Urinary bladder (tissue), 4 donors: ENCODE data around the gene SUN2. TPM values are rescaled to one million over a fixed set of nuclear protein-coding genes. Genes with fewer than 3 reads are reported as not detected.
A peak's percentile ranks its signal among the peaks of the same experiment; 100 is the strongest.

Experiments
- DNase-seq: peaks from one replicate; pipeline ENCODE4 v3.0.0-alpha.2; 2015; ENCODE audit errors: extremely low spot score
- H3K27ac ChIP-seq: one replicate; pipeline ENCODE4 v1.5.1; 2013; ENCODE audit warnings: low read depth, mild to moderate bottlenecking, moderate library complexity
- H3K36me3 ChIP-seq: one replicate; pipeline ENCODE4 v1.6.1; 2013; ENCODE audit warnings: mild to moderate bottlenecking, moderate library complexity; ENCODE audit not compliant: insufficient read depth
- H3K4me1 ChIP-seq: one replicate; pipeline ENCODE4 v1.6.1; 2013; ENCODE audit warnings: mild to moderate bottlenecking, moderate library complexity; ENCODE audit not compliant: insufficient read depth
- H3K4me3 ChIP-seq: one replicate; pipeline ENCODE4 v1.5.1; 2013; ENCODE audit warnings: low read depth, low read length
- WGBS: extraction: QIAGEN DNeasy Blood & Tissue Kit; methylation state at CpG from one replicate; pipeline ENCODE4 v1.1.7; 2013; 5-methylcytosine and 5-hydroxymethylcytosine counted together
- polyA plus RNA-seq: library from polyadenylated mRNA; stranded (reverse); fragments of 200-250 nt; gene quantifications from one replicate; pipeline ENCODE4 v1.2.3, GENCODE V29; 2013
- total RNA-seq: library from RNA; depleted of rRNA; stranded (reverse); fragments of >200 nt; gene quantifications from one replicate; pipeline ENCODE4 v1.2.3, GENCODE V29; 2014
- donor health status: healthy with polysubstance abuse.
- donor health status: healthy.

Gene SUN2
- total and polyA plus RNA-seq, 2 donors: 59.7 to 271 TPM

DNA sequence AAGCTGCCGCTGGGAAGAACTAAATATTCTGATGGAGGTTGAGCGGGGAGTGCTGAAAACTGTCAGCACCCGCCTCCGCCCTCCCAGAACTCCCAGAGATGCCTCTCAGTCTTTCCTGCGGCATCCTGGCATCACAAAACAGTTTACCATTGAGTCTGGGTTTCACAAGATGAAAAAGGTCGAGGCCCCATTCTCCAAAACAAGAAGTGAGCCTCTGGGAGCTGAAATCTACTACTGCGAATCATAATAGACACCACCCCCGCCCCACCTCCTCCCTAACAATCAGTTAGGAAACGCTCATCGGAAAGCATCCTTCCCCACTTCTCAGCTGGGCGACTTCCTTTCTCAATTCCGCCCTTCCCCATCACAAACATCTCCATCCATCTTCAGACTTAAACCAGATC, 1.0 kb downstream of the SUN2 start:
- no peak for DNase-seq
- H3K4me3 ChIP-seq: peak overlapping the region; percentile 88
- WGBS: 7% methylated on average over 12 of the region's 12 CpGs
- peak overlapping the region; percentile 97 for H3K27ac ChIP-seq
- no peaks in the 10 kb centered on the region for H3K4me1 ChIP-seq
- no peaks in the 10 kb centered on the region for H3K36me3 ChIP-seq

DNA sequence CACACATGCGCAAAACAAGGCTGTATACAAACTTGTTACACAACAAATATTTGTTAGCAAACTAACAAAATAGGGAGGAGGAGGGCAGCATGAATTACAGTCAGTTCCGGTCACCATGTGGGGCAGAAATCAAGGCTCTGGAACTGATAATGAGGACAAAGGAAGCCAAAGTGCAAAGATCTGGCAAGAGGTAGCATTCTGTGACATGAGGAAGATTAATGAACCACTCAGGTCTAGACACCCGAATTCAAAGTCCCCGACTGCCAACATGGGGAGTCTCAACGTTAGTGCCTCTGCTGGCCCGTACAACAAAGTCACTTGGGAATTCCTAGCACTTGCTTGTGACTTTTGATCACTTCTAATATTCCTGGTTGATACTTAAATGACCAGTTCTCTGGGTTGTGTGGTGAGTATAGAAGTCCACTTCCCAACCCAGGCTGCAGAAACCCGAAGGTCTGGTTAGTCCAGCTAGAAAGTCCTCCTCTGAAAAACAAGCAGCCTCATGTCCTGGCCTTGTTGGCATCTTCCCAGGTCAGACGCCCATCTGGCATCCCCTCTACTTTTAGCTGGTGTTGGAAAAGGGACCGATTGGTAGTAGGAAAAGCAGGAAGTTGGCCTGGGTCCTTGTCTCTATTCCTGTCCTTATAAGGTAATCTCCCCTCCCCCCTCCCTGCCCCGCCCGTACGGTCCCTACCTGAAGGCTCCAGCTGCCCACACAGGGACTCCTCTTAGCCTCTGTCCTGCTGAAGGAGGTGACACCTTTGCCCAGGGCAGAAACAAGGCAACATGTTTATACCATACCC, 1.6 kb downstream of the SUN2 start:
- WGBS: 24% methylated on average over 12 of the region's 12 CpGs
- Histone ChIP-seq H3K27ac (peak overlapping the region; percentile 79), H3K36me3 (no peaks in the 10 kb centered on the region), H3K4me3 (peak overlapping the region; percentile 88), H3K4me1 (no peaks in the 10 kb centered on the region)
- DNase-seq: peak; percentile 70

DNA sequence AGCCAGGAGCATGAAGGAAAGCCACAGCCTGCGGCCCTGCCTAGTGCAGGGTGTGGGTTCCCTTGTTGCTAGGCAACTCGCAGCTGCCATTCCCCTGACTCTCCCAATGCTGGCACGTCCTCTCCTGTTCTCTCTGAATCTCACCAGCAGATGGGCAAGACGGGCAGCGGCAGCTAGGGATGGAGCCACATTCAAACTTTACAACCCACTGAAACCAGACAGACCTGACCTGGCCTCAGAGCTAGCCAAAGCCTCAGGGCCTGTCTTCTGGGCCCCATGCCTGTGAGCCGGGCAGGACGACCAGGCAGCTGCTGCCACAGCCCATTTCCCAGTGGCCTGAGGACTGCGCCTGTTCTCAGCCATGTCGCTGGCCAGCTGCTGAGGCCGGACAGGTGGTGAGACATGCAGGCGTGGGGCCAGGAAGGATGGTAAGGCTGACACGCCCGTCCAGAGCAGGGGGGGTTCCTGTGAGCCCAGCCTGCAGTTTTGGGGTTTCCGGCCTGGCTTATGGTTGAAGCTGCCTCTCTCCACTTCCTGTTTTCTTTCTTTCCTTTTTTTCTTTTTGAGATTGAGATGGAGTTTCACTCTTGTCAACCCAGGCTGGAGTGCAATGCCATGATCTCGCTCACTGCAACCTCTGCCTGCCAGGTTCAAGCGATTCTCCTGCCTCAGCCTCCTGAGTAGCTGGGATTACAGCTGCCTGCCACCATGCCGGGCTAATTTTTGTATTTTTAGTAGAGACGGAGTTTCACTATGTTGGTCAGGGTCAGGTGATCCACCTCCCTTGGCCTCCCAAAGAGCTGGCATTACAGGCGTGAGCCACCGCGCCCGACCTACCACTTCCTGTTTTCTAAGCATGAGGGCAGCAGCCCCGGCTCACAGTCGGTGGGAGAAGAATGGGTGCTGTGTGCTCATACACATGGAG, 4.1 kb downstream of the SUN2 start:
- no peak for DNase-seq
- Histone ChIP-seq H3K27ac (peak overlapping the region; percentile 73), H3K4me3 (no peak overlapping the region), H3K36me3 (no peaks in the 10 kb centered on the region), H3K4me1 (no peaks in the 10 kb centered on the region)
- WGBS: 76% methylated on average over 24 of the region's 24 CpGs

DNA sequence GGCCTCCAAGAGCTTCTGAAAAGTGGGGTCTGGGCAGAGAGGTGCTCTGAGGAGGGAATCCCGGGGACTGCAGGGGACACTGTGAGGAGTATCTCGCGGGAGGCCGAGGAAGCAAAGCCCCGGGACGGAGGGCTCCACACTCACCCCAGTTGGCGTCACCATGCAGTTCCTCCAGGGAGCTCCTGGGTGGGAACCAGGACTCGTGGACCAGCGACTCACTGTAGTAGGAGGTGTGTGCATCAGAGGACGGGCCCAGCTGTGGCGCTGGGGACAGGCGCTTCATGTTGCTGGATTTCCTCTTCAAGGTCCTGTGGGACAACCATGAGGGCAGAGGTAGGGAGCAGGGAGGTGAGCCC, 4.8 kb downstream of the SUN2 start:
- no peaks in the 10 kb centered on the region for H3K4me1 ChIP-seq
- H3K36me3 ChIP-seq: no peaks in the 10 kb centered on the region
- DNase-seq: no peak
- H3K27ac ChIP-seq: no peak overlapping the region
- no peak overlapping the region for H3K4me3 ChIP-seq
- WGBS: 86% methylated on average over 12 of the region's 12 CpGs

DNA sequence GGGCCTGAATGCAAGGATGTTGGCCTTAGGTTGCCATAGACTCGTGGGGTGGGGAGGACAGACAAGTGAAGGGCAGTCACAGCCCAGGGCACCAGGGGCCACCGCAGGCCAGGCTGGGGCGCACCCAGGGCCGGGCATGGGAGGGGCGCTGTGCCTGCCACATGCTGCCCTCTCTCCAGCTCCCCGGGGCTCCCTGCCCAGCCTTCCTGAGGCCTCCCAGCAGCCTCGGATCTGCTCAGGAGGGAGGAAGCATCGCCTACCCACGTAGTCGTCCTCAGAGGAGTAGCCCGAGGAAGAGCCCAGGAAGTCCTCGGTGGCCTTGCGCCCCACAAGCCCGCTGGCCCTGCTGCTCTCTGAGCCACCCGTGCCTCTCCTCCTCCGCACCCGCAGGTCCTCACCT, 5.2 kb downstream of the SUN2 start:
- H3K4me3 ChIP-seq: no peak overlapping the region
- H3K36me3 ChIP-seq: no peaks in the 10 kb centered on the region
- DNase-seq: no peak
- no peaks in the 10 kb centered on the region for H3K4me1 ChIP-seq
- H3K27ac ChIP-seq: no peak overlapping the region
- 91% methylated on average over 17 of the region's 17 CpGs for WGBS

DNA sequence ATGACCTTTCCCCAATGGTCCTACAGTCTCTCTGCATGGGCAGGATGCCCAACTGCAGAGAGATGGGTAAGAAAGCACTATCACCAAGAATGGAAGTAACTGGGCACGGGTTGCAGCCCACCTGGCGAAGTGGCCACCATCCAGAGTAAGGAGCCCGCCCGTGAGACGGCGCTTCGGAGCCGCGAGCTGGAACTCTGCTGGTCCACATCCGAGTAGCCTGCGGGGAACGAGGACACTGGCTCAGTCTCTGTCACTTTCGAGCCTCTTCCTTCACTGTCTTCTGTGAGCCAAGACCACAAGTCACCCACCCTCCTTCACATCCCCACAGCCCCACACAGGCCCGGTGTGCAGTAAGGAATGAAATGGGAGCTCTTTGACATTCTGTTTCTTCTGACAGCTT, 5.7 kb downstream of the SUN2 start:
- no peak for DNase-seq
- Histone ChIP-seq H3K36me3 (no peaks in the 10 kb centered on the region), H3K4me1 (no peaks in the 10 kb centered on the region), H3K27ac (no peak overlapping the region), H3K4me3 (no peak overlapping the region)
- WGBS: 97% methylated on average over 14 of the region's 14 CpGs

DNA sequence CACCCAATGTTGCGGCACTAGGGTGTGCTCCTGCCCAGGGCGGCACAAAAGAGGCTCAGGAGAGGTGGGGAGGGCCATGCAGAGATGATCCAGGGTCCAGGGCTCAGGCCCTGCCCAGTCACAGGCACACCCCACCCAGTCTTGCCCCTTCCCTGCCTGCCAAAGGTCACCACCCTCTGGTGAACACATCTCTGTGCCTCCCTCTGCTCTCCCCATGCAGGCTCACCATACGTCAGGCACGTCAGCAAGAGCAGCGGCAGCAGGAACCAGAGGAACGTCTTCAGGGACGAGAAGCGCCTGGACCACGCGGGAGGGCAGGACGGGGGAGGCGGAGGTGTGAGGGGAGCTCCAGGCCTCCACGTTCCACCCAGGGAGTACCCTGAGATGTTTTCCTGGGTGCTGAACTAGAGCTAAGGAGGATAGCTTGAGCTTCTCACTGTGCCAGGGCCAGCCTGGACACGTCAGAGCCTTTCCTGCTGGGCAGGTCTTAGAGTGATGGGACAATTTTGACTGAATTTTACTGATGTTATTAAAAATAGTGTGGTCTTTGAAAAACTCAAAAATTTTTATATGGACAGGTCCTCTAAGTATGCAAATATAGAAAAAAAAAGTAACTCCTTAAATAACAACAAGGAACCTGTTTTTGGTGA, 7.2 kb downstream of the SUN2 start:
- Histone ChIP-seq H3K36me3 (no peaks in the 10 kb centered on the region), H3K4me3 (no peak overlapping the region), H3K27ac (peak overlapping the region; percentile 27), H3K4me1 (no peaks in the 10 kb centered on the region)
- no peak for DNase-seq
- 79% methylated on average over 14 of the region's 14 CpGs for WGBS

DNA sequence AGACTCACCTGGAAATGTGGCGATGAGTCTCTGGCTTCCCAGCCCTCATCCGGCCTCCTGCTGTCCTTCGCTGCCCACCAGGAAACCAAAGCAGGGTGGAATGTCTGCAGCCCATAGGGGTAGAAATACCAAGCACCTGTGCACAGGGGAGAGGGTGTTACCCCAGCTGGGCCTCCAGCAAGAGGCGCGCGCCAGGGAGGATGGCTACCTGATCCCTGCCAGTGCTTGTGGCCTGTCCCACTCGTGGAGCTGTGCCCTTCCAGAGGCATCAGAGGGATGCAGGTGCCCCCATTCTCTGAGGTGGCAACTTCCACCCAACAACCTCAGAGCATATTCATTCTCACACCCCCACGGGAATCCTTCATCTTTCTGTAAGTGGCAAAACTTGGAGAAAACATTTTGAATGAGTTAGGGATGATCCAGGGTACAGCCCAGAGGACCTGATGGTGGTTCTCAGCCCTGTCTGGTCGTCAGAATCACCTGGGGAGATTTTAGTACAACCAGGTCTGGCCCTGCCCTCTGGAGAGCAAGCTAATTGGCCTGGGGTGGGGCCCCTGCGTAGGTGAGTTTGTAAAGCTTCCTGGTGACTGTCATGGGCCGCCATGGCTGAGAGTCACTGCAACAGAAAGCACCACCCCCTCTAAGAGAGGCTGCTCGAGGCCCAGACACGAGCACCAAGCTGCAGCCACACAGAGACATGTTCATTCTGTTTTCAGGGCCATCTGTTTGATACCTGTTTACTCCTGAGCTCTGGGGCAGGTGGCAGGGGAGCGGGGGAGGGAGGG, 9.9 kb downstream of the SUN2 start:
- no peaks in the 10 kb centered on the region for H3K4me1 ChIP-seq
- WGBS: 91% methylated on average over 14 of the region's 14 CpGs
- no peak overlapping the region for H3K27ac ChIP-seq
- no peak for DNase-seq
- H3K36me3 ChIP-seq: peaks cover 3% of the 10 kb centered on the region
- H3K4me3 ChIP-seq: no peak overlapping the region

DNA sequence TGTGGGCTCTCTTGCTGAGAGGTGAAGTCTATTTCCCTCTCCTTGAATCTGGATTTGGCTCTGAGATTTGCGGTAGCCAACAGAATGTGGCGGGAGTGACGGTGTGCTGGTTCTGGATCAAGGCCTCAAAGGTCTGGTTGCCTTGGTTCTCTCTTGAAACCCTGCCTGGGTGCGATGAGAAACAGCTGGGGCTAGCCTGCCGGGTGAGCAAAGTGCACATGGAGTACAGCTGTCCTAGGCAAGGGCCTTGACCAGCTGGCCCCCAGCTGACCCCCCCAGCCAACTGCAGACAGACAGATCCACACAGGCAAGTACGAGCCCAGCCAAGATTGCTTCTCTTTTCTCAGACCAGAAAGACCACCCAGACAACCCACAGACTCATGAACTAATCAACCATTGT, 10.8 kb downstream of the SUN2 start:
- H3K36me3 ChIP-seq: peaks cover 11% of the 10 kb centered on the region
- no peak overlapping the region for H3K4me3 ChIP-seq
- no peak overlapping the region for H3K27ac ChIP-seq
- no peaks in the 10 kb centered on the region for H3K4me1 ChIP-seq
- no peak for DNase-seq
- 82% methylated on average over 6 of the region's 6 CpGs for WGBS

DNA sequence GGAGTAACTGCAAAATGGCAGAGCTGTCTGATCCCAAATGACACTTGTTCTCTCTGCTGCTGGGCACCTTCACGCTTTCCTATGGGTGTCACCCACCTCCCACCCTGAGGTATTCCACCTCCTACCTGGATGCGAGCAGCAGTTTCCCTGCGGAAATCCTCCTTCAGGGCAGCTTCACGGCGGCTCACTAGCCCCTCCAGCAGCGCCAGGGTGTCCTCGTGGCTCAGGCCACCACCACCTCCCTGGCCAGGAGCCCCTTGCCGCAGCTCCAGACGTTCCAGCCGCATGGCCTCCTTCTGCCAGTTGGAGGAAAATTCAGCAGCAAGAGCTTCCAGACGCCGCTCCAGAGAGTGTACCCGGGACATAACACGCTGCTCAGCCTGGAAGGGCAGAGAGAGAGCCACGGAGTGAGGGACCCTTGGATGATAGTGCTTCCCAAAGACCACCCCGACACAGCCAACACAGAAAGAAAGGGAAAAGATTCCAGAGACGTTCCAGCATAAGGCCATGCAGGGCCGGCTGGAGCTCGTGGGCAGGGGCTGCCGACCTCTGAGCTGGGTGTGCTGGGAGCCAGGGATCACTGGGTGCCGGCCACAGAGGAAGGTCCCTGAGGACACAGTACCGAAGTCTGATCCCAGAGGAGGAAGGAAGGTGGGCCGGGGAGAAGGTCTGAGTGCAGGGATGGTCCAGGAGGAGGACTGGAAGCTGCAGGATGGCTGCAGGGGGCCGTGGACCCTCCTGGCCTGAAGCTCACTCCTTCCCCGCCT, 13.4 kb downstream of the SUN2 start:
- no peak overlapping the region for H3K4me3 ChIP-seq
- H3K36me3 ChIP-seq: peaks cover 18% of the 10 kb centered on the region
- 92% methylated on average over 25 of the region's 25 CpGs for WGBS
- no peak overlapping the region for H3K27ac ChIP-seq
- no peaks in the 10 kb centered on the region for H3K4me1 ChIP-seq
- no peak for DNase-seq

DNA sequence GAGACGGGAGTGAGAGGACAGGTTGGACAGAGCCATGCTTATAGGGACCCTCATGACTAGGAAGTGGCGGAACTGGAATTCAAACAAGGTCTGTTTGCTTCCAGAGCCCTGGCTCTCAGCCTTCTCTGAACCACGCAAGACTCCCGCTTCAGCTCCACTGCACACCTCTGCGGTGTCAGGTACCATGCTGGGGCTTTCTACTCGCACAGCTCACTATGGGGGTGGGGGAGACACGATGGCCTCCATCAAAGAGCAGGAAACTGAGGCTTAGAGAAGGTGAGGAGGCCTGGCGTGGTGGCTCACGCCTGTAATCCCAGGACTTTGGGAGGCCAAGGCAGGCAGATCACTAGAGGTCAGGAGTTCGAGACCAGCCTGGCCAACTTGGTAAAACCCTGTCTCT, 14.2 kb downstream of the SUN2 start:
- no peak for DNase-seq
- no peak overlapping the region for H3K27ac ChIP-seq
- no peak overlapping the region for H3K4me3 ChIP-seq
- 93% methylated on average over 10 of the region's 10 CpGs for whole genome bisulfite sequencing
- H3K4me1 ChIP-seq: no peaks in the 10 kb centered on the region
- peaks cover 18% of the 10 kb centered on the region for H3K36me3 ChIP-seq

DNA sequence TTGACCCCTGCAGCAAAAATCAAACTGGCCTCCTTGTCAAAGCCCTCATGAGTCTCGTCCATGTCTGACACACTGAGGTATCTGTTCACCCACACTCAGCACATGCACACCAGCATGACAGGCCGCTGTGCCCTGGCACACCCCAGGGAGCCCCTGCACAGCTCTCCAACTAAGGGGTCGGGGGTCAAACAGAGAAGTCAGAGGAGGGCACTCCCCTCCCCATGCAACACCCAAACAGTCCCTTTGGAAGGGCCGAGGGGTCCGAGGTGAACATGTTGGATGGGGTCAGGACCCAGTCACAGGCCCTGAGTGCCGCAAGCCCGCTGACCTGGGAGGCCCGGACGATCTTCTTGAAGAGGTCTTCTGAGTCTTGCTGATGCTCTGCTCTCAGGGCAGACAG, 14.6 kb downstream of the SUN2 start:
- Histone ChIP-seq H3K27ac (no peak overlapping the region), H3K4me3 (no peak overlapping the region), H3K4me1 (no peaks in the 10 kb centered on the region), H3K36me3 (peaks cover 18% of the 10 kb centered on the region)
- WGBS: 92% methylated on average over 9 of the region's 9 CpGs
- no peak for DNase-seq
